Right renal pelvis (tissue), 4 donors: ENCODE results near the gene CHKA. TPM values are rescaled to one million over a fixed set of nuclear protein-coding genes. Genes with fewer than 3 reads are reported as not detected.

Source experiments
- DNase-seq, 4 donors: peaks; one replicate each; pipeline ENCODE4 v3.0.0-alpha.2; 2013; ENCODE audit warnings: low read depth in 4 of 4, low spot score in 3 of 4, missing footprints in 1 of 4
- polyA plus RNA-seq, 4 donors: library from polyadenylated mRNA; unstranded; fragments of 120-200 nt; gene quantifications; one replicate each; pipeline ENCODE4 v1.2.1, GENCODE V29; 2013; ENCODE audit not compliant: insufficient read length in 4 of 4

Gene CHKA
- polyA plus RNA-seq, 4 donors: 30.7 to 48.7 (median 32.0) TPM

DNA sequence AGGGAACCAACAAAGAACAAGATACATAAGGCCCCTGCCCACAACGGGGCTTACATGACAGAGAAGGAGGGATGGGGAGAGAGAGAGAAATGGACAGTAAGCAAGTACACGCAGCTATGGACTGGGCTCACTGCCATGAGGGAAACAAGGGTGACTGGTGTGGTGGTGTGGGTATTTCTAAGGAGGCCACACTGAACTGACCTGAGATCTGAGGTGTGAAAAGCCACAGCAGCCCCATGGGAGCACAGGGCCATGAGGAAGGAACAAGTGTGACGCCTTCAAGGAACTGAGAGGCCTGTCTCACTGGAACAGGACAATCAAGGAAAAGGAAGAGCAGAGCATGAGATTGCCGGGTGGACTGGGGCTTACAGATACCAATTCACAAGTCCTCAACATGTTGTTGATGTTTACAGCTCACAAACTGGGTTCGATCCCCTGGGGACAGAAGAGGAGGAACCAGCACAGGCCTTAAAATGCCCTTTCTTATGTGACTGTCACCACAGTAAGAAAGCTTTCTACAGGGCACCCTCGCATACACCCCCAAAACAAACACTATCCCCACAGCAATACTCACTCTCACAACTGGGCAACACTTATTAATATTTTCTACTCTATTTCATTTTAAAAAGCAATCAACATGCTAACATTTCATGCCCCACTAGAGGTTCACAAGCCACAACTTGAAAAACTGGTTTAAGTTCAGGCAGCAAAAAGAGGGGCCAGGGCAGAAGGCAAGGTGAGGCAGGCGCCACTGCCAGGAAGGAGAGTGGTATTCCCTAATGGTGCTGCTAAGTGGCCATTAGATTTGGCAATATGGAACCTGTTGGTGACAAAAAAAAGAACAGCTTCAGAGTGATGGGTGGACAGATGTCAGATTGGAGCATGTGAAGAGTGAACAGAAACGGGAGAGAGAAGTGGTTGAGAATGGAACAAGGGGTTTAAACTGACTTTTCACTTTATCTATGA, 43.3 kb downstream of the CHKA start:
- no peak for DNase-seq

DNA sequence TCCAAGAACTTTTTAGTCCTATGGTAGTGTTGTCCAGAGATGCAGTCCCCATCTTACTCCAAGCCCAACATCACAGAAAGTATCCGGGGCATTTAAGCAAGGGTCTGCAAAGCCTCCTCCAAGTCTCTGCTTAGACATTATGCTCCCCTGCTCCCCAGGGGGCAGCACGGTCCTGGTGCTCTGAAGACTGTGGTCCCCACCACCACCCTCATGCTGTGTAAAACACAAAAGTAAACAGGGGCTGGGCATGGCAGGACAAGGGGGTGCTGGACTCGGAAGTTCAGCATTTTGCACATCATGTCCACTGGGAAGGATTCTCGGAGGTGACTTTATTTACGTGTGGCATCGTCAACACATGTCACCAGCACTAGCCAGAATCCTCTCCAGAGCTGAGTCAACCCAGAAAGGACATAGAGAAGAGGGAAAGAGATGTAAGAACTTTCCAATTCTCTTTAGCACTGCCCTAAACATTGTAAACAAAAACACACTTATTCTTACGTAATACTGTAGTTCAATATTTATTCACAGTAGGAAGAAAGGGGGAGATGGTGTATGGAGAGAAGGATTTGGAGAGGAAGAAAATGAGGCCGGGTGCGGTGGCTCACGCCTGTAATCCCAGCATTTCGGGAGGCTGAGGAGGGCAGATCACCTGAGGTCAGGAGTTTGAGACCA, 44.7 kb downstream of the CHKA start:
- DNase-seq: no peak

DNA sequence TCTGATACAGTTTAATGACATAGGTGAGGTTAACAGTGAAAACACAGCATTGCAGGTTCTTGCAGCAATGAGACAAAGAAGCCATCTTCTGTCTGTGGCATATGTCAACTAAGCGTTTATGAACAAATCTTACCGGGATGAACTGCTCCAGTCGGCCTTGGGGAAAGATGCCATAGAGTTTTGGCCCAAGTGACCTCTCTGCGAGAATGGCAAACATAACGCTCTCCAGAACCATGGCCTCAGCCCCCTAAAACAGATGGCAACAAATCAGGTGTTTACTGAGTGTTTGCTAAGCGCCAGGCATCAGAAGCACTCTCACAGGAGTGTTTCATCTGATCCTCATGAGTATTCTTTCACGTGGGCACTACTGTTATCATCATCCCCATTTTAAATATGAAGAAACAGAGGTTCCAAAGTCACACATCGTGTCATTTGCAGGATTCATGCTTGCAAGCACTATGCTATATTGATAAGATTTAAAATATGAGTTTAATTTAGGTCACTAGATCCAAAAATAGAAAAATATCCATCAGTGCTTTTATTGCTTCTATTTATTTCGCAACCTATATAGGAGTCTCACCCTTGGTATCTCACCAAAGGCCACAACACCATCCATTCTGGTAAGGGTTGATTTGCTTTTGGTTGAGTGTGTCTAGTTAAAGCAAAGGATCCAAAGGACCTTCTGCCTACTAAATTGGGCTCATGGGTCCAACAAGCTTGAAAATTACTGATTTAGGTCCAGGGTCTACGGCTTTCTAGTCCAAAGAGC, 46.4 kb downstream of the CHKA start:
- no peak for DNase-seq

DNA sequence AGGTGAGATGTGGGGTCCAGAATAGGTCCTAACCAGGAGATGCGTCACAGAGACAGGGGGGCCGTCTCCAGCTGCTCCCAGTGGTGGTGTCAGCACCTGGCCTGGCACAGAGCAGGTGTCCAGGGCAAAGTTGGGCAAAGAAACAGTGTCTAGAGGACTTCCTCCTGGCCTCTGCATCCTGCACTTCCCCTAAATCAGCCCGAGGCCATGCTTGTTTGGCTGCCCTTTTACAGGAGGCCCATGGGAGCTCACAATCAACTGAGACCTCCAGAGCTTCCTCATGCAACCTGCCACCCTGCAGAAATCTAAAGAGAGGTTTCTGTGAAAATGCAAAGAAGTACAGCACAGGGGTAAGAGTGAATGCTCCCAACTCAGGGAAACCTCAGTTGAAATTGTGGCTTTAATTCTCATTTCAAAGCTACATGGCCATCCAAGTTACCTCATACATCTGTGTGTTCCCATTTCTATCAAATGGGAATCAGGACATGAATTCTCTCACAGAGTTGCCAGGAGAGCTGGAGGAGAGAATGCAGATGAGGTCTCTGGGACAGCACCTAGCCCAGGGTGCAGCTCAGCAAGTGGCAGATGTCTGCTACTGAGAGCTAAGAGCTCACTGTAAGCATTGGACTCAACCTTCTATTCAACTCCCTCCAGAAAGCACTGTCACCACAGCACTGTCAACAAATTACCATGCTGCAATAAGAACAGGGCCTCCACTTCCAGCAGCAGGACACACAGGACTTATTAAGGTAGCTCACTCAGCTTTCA, 49.7 kb downstream of the CHKA start:
- DNase-seq: no peak

DNA sequence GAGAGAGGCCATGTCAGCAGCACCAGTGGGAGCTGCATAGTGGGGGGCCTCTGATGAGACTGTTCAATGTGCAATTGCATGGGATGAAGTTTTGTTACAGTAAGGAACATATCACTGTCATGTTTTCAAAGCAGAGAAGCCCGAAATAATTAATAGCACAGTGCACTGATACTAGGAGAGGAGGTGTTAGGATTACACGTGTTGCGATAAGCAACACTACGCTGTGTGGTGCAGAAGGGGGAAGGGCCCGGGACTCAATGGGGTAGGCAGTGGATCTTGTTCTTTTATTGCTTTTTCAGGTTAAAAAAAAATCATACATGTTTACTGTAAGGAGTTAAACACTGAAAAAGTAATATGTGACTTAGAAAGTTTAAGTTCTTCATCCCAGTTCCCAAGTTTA, 53.2 kb downstream of the CHKA start:
- DNase-seq: no peak

DNA sequence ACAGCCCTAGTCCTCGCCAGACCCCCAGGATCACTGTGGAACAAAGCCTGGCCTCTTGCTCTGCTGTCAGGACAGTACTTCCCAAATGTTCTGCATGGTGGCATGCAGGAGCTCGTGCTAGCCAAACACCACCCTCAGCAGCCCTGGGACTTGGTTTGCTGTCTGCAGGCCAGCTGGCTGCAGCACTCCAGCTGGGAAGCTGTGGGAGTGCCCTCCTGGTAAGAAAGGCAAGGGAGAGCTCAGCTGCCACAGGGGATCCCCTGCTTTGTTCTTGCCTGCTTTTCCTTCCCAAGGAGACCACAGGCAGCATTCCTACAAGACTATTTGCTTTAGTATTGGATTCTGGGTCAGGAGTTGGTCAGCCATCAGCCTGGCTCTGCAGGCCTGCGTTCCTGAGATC, 54.4 kb downstream of the CHKA start:
- DNase-seq: no peak

DNA sequence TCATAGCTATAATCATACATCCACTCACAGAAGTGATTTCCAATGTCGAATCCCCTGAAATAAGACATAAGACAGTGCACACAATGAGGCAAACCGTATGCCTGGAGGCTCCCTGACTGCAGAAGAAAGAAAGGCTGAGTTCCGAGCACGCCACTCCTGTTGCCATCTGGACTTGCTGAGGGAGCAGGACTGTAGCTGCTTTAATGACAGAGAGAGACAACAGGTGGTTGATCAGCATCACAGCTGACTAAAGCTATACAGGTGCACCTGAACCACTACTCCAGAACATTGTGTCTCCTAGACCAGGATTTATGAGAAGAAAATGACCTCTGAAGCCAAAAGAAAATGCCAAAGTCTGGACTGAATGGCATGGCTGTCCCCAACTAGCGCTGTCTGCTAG, 55.3 kb downstream of the CHKA start:
- DNase-seq: no peak

DNA sequence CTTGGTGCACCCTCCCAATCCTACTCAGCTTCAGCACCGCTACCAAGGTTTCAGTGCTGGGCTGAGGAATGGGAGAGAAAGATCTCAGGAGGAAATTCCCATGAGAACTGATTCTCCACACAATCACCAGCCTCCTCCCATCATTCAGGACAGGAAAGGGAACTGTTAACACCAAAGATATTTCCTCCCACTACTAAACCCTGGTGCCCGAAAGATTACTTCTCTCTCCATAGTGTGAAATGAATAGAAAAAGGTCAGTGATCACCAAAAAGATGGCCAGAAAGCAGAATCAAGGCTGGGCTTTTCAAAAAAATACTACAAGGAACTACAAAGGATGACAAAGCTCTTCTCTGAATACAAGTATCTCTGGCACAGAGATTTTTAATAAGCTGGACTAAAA, 56.3 kb downstream of the CHKA start:
- no peak for DNase-seq

DNA sequence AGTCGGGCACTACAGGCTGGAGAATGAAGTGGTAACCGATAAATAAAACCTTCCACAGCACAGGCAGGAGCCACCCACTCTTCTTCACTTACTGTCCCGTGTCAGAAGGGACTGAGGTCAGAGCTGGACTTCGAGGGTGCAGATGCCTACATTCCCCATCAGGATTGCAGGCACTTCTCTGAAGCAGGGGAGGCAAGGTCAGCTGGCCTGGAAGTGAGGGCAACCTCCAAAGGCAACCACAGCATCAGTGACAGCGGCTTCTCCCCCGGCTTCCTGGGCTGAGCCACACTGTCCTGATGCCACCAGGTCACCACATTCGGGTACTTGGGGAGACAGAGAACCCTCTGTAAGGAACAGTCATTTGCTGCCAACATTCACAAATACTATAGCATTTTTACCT, 59.7 kb downstream of the CHKA start:
- no peak for DNase-seq

DNA sequence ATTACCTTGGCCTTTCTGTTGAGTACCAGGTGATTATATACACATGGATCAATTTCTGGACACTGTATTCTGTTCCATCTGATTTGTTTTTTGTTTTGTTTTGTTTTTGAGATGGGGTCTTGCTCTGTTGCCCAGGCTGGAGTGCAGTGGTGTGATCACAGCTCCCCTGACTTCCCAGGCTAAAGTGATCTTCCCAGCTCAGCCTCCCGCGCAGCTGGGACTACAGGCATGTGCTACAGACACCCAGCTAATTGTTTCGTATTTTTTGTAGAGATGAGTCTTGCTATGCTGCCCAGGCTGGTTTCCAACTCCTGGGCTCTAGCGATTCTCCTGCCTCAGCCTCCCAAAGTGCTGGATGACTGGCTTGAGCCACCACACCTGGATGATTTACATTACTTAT, 63.4 kb downstream of the CHKA start:
- DNase-seq: no peak

DNA sequence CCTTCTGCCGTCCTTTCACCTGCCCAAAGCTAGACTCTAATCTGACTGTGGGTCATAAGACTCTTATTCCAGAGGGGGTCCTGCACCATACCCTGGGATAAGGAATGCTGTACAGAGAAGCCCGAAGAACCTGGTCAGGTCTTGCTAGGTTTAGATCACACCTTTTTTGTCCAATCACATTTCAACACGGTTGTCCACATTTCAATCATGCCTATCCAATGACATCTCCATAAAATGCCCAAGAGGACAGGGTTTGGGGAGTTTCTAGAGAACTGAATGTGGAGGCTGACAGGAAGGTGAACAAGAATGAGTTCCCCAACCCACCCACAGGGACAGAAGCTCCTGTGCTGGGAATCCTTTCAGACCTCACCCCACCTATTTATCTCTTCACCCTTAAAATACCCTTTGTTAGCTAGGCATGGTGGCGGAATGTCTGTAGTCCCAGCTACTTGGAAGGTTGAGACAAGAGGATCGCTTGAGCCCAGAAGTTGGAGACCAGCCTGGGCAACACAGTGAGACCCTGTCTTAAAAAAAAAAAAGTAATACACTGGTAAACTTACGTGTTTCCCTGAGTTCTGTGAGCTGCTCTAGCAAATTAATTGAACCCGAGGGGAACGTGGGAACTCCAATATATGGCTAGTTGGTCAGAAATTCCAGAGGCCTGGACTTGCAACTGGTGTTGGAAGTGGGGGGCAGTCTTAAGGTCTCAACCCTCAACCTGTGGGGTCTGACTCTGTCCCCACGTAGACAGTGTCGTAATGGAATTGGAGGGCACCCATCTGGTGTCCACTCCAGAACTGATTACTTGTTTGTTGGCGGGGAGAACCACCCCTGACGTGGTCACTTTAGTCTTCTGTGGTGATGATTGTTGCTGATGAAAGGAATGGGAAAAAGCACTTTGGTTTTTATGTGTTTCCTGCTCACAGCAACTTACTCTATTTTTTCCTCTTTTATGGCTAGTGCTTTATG, 64.6 kb downstream of the CHKA start:
- no peak for DNase-seq

DNA sequence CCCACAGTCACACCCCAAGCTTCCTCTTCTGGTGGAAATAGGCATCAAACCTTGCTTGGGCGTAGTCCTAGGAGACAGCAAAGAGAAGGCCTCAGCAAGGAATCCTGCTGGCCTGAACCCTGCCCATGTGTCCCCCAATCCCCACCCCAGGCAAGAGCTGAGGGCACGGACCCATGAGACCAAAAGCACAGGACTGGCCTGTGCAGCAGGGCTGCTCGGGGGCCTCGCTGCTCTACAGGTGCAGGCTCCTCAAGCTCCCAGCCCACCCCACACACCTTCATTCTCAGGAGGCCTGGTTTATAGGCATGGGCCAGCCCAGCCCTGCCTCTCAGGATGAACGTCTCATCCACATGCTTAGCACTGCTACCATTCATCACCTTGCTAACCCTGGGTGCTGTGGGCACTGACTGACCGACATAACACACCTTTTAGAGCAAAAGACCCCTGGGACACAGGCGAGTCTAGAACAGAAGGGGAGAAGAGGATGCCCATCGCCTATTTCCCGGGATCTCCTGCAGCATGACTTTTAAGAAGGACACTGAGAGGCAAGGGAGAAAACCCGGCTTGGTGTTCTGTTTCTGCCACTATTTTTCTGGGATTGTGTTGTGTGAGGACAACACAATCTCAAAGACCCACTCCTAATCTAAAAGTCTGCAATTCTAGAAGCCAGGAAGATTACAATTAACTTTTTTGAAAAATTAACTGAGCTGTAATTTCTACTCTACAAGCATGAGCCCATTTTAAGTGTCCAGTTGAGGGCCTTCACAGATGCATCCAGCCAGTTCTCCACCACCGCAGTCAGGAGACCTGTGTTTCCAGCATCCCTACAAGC, 67.0 kb downstream of the CHKA start:
- DNase-seq: no peak

DNA sequence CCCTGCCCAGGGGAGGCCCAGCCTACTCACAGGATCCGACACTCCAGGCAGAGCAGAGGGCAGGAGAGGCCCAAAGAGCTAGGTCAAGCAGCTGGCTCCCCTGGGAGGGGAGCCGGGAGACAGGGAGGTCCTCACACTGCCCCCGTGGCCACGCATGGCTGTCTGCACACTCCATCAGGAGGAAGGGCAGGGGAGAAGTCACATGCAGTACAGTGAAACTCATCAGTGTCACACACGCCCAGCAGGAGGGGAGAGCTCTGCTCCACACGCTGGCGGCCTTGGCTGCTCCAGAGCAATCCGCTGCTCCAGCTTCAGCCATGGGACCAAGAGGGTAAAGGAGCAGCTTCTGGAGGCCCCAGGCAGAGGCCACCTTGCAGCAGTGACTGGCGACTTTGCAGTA, 68.1 kb downstream of the CHKA start:
- DNase-seq: no peak

DNA sequence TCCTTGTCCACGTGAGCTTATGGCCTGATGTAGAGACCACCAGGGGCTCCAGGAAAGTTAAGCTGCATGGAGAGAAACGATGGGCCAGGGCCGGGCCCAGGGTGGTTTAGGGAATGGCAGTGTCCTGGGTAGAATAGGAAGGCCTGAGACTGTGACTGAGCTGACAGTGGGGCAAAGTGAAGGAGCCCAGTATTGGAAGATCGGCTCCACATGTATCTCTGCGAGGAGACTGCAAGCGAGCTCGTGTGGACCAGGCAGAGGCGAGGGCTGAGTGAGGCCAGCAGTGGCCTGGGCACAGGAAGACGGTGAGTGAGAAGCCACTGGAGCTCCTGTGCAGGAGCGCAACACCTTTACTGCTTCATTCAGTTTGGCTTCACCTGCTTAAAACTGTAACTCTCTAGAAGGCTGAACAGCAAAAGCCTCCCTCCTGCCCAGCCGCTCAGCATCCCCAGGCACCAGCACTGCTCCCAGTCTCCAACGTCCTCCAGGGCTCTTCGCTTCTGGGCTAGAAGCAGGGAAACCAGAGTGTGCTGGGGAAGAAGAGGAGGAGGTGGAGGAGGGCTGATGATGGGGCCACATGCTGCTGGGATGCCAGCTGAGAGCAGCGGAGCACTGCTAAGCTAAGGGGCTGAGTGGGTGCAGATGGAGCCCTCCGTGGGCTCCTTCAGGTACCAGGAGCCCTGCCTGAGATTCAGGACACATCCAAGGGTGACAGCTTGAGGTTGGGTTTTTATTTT, 68.9 kb downstream of the CHKA start:
- DNase-seq: no peak

DNA sequence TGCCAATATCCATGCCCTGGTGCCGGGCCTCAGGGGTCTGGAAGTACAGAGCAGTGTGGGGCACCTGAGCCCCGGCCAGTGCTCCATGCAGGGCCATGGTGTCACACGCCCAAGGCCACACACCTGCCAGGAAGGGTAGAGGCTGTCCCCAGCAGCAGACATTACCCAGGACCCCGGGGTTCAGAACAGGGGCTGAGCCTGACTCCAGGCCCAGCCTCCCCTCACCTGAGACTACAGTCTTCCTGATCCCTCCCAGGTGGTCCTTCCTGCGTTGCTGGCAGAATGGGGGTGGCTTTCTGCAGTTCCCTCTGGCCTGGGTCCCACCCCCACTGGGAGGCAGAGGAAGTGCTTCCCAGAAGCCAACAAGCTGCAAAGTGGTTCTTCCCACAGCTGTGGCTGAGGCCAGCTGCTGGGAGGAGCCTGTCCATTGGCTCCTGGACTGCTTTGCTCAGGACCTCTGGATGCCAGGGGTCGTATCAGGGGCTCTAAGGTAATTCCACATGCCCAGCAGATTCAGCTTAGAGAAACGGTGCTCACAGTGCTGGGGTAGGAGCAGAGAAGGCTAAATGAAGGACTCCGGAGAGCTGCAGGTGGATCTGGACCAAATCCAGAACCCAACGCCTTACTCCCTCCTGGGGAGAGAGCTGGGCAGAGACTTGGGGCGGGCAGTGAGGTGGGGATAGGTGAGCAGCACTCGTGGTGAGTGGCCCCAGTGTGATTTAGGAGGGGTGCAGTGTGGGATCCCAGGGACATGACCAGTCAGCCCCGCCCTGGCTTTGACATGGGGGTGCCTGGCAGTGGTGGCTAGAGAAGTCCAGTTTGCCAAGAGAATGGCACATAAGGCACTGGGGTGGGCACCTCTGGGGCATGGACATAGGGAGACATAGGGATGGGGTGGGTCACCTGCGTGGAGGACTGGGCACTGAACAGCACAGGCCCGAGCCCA, 69.7 kb downstream of the CHKA start:
- DNase-seq: no peak

DNA sequence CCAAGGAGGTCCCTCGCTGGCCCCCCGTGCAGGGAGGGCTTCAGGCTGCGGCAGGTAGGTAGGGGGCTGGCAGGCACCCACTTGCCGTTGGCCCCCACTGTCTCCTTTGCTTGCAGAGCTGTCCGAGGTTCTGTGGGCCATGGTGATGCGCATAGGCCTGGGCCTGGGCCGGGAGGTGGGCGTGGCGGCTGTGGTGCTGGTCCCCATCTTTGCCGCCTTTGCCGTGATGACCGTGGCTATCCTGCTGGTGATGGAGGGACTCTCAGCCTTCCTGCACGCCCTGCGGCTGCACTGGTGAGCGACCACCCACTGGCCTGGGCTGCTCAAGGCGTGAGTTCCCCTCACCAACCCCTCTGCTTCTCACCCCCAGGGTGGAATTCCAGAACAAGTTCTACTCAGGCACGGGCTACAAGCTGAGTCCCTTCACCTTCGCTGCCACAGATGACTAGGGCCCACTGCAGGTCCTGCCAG, 70.8 kb downstream of the CHKA start:
- no peak for DNase-seq
